ENCODE measurements around the gene TIMP4. TPM values are rescaled to one million over a fixed set of nuclear protein-coding genes. Genes with fewer than 3 reads are reported as not detected.

The TIMP4 gene
- total RNA-seq, 2 experiments from 2014 or later = not detected

DNA sequence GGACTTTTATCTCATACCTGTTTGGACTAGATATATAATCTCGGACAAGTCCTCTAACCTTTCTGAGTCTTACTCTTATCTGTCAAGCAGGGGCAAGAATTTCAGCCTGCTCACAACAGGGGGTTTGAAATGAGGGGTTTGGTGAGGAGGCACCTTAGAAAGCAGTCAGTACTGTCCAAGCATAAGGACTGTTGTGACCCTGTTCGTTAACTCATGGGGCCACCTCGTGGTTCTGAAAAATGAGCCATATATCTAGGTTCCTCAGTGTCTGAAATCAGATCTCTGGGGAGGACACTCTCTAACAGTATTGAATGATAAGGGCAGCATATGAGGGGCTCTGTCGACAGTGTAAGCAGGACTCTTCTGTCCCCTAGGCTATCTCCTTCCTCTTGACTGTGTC, 7.2 kb upstream of the TIMP4 start:
- Mint-ChIP-seq H3K27ac (no peak overlapping the region), H3K27me3 (ENCODE audit: low read depth) (peaks cover 15% of the 10 kb centered on the region), H3K36me3 (ENCODE audit: low read depth) (no peaks in the 10 kb centered on the region), H3K4me3 (no peak overlapping the region), H3K4me1 (ENCODE audit: low read depth) (no peaks in the 10 kb centered on the region), H3K9me3 (ENCODE audit: insufficient read depth) (peaks cover 1% of the 10 kb centered on the region)
- CTCF ChIA-PET = no interaction called here
- DNase-seq = no peak
- POLR2A ChIA-PET = no interaction called here
- no peak for ATAC-seq

DNA sequence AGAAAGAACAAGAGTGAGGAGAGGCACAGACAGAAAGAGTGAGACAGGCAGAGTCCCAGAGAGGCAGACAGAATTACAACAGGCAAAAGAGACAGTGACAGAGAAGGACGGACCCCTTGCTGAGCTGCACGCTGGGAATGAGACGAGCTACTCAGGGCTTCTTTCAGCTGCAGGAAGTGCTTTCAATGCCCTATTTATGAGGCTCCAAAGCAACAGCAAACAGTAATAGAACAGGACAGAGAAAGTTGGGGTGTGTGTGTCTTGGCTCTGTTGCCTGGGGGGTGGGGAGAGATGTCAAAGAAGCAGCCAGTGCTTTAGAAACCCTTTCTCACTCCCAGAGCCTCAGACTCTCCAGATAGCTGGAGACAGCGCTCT, 502 bp upstream of the TIMP4 start:
- no peak overlapping the region for H3K27ac Mint-ChIP-seq
- CTCF ChIA-PET = interaction anchor here (1.8 kb wide), 1 partner anchor 321 kb away, joined by 4 read pairs; no protein-coding TSS in a partner anchor

DNA sequence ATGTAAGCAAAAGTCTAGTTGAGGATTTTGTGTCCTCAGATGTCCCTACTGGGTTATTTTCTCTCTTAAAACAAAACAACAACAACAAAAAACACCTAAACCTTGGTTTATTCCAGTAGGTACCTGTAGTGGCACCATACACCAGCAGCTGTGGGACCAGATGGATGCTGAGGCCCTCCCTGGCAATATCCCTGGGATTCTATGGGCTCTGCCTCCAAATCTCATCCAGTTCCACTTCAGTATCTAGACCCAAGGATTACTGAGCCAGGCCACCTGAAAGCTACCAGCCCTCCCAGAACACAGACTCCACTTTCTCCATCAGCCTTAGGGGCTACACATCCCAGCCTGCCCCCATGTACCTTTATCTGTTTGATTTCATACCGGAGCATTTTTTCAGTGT, 1.7 kb downstream of the TIMP4 start:
- Mint-ChIP-seq H3K9me3 (ENCODE audit: insufficient read depth) (no peaks in the 10 kb centered on the region), H3K36me3 (ENCODE audit: low read depth) (no peaks in the 10 kb centered on the region), H3K4me1 (ENCODE audit: low read depth) (no peaks in the 10 kb centered on the region), H3K27ac (no peak overlapping the region), H3K27me3 (ENCODE audit: low read depth) (peaks cover 14% of the 10 kb centered on the region), H3K4me3 (no peak overlapping the region)
- DNase-seq (no peak), ATAC-seq (no peak)
- ChIA-PET CTCF (no interaction called here), POLR2A (no interaction called here)

More for the DNA sequence above, 502 bp upstream of the TIMP4 start:
- Mint-ChIP-seq H3K27me3 (ENCODE audit: low read depth) (peaks cover 17% of the 10 kb centered on the region), H3K4me3 (no peak overlapping the region), H3K9me3 (ENCODE audit: insufficient read depth) (no peaks in the 10 kb centered on the region), H3K36me3 (ENCODE audit: low read depth) (no peaks in the 10 kb centered on the region), H3K4me1 (ENCODE audit: low read depth) (no peaks in the 10 kb centered on the region)
- no peak for DNase-seq
- ATAC-seq = no peak
- POLR2A ChIA-PET = no interaction called here

DNA sequence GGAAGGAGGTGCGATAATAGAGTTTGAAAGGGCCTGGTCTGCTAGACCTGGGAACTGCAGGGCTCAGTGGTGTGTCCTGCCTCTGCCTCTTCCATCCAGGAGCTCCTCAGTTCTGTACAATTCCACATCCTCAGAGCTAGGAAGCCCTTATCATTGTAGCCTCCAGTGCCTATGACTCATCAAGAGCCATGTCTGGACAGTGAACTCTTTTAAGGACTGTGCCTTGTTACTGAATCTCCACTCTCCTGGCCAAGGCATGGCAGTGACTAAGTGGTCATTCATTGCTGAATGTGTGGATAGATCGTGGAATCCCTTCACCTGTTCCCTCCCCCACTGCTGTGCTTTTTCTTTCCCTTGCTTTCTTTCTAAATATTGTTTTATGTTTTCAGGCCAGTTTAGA, 2.9 kb downstream of the TIMP4 start:
- DNase-seq = no peak

DNA sequence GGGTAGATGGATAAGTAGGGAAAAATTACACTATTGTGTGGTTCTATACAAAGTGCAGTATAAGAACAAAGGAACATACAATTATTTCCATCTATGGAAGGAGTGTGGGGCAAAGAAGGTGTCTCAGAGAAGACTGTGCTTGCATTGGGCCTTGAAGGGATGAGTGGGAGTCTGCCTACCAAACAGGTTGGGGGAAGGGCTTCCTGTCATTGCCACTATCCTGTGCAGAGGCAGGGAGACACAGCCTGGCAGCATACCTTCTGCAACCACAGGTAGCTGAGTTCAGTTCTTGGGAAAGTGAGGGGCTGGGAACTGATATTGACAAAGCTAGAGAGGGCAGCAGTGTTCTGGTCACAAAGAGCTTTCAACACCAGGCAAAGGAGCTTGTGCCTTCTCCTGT, 3.4 kb downstream of the TIMP4 start:
- Mint-ChIP-seq H3K27ac (no peak overlapping the region), H3K36me3 (ENCODE audit: low read depth) (no peaks in the 10 kb centered on the region), H3K9me3 (ENCODE audit: insufficient read depth) (no peaks in the 10 kb centered on the region), H3K27me3 (ENCODE audit: low read depth) (peaks cover 10% of the 10 kb centered on the region), H3K4me3 (no peak overlapping the region), H3K4me1 (ENCODE audit: low read depth) (no peaks in the 10 kb centered on the region)
- ATAC-seq (no peak), DNase-seq (no peak)
- ChIA-PET CTCF (interaction anchor here (0.9 to 1.6 kb wide), 4 partner anchors 16 to 40 kb away, joined by 3 to 5 read pairs (median 3); no protein-coding TSS in a partner anchor), POLR2A (no interaction called here)

More for the DNA sequence above, 2.9 kb downstream of the TIMP4 start:
- Mint-ChIP-seq H3K27ac (no peak overlapping the region), H3K9me3 (ENCODE audit: insufficient read depth) (no peaks in the 10 kb centered on the region), H3K27me3 (ENCODE audit: low read depth) (peaks cover 14% of the 10 kb centered on the region), H3K36me3 (ENCODE audit: low read depth) (no peaks in the 10 kb centered on the region), H3K4me1 (ENCODE audit: low read depth) (no peaks in the 10 kb centered on the region), H3K4me3 (no peak overlapping the region)
- ChIA-PET CTCF (interaction anchor here (1.2 to 1.6 kb wide), 2 partner anchors 21 to 39 kb away, joined by 3 to 5 read pairs; no protein-coding TSS in a partner anchor), POLR2A (no interaction called here)
- no peak for ATAC-seq

DNA sequence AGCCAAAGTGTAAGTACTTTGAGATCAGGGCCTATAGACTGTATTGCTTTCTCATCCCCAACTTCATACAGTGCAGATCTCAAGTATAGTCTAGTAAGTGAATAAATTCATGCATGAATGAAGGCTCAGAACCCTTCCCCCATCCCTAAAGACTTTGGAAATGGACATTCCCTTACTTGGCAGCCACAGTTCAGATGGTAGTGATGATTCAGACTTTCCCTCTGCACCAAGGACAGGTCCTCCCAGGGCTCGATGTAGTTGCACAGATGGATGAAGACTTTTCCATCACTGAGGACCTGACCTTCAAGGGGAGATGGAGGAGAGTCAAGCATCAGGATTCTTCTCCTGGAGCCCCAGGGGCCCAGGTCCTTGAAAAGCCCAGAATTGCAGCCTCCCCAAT, 4.6 kb downstream of the TIMP4 start:
- H3K27me3 Mint-ChIP-seq (ENCODE audit: low read depth) = peaks cover 11% of the 10 kb centered on the region
- H3K36me3 Mint-ChIP-seq (ENCODE audit: low read depth) = no peaks in the 10 kb centered on the region
- no peak overlapping the region for H3K27ac Mint-ChIP-seq
- H3K4me3 Mint-ChIP-seq = no peak overlapping the region
- H3K9me3 Mint-ChIP-seq (ENCODE audit: insufficient read depth) = no peaks in the 10 kb centered on the region
- DNase-seq (no peak), ATAC-seq (no peak)
- H3K4me1 Mint-ChIP-seq (ENCODE audit: low read depth) = no peaks in the 10 kb centered on the region
- POLR2A ChIA-PET = no interaction called here
- CTCF ChIA-PET = no interaction called here

DNA sequence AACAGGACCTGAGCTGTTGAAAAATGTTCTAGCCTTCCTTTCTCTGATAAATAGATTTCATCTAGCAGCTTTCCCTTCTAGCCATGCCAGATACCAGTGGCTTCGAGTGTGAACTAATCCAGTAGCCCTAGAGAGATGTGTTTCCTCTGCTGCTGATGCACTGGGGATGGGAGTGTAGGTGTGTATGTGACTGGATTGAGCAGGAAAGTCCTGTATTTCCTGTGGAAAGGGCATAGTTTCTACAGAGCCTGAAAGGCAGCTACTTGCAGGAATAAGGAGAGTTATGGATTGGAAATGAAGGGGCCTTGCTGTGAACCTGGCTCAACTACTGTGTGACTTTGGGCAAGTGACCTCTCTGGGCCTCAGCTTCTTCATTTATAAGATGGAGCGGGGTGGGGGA, 8.6 kb downstream of the TIMP4 start:
- ChIA-PET POLR2A (no interaction called here), CTCF (interaction anchor here (1.7 to 1.8 kb wide), 2 partner anchors 25 to 330 kb away, joined by 3 to 6 read pairs; no protein-coding TSS in a partner anchor)
- H3K27ac Mint-ChIP-seq = no peak overlapping the region
- H3K9me3 Mint-ChIP-seq (ENCODE audit: insufficient read depth) = no peaks in the 10 kb centered on the region
- no peaks in the 10 kb centered on the region for H3K36me3 Mint-ChIP-seq (ENCODE audit: low read depth)
- H3K4me1 Mint-ChIP-seq (ENCODE audit: low read depth) = no peaks in the 10 kb centered on the region
- H3K4me3 Mint-ChIP-seq = no peak overlapping the region
- DNase-seq (no peak), ATAC-seq (no peak)
- peaks cover 3% of the 10 kb centered on the region for H3K27me3 Mint-ChIP-seq (ENCODE audit: low read depth)

DNA sequence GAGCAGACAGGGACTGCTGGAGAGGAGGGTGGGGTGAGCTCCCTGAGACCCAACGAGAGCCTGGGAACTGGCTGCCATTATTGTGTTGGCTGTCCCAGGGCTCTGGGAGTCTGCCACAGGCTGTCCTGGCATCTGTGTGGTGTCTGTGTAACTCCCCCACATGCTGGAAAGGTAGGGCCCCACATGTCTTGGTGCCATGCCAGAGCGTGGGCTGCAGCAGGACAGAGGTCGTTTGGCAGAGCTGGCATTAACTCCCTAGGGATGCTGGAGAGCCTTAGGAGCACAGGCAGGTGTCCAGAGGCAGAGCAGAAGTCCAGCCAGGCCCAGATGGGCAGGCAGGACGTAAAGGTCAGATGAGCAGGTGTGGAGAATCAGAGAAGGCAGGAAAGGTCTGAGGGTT, 9.7 kb downstream of the TIMP4 start:
- Mint-ChIP-seq H3K9me3 (ENCODE audit: insufficient read depth) (no peaks in the 10 kb centered on the region), H3K4me1 (ENCODE audit: low read depth) (no peaks in the 10 kb centered on the region), H3K4me3 (no peak overlapping the region), H3K27ac (no peak overlapping the region), H3K36me3 (ENCODE audit: low read depth) (no peaks in the 10 kb centered on the region), H3K27me3 (ENCODE audit: low read depth) (peaks cover 3% of the 10 kb centered on the region)
- no peak for DNase-seq
- POLR2A ChIA-PET = no interaction called here
- no peak for ATAC-seq
- CTCF ChIA-PET = interaction anchor here (1.5 kb wide), 1 partner anchor 13 kb away, joined by 3 read pairs; no protein-coding TSS in a partner anchor

DNA sequence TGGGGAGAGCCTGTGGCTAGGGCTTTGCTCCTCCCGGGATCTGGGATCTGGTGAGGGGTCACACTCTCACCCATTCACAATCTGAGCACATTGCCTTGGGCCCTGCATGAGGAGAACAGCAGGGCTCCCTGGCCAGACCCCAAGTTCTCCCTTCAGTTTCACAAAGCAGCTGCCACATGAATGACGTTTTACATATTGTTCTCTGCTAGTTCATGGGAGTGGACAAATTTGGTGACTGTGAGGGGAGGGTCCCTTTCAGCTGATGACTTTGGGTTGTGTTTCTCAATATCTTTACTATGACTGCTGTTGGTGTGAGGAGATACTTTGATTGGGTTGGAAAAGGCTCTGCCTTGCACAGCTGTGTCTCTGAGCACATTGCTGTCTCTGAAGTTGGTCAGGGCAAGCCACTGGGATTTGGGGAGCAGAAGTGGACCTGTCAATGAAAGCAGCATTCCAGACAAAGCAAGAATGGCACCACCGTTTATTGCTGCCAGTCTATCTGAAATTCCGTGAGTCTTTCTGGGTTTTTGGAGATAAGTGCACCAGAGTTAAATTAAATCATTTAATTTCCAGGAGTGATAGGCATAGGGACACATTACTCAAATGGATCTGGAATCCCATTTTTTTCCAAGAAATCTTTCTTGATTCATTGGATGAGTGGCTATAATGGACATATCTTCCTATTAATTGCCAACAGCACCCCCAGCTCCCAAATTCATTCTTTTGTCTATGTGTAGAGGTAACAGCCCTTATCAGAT, 10.3 kb downstream of the TIMP4 start:
- H3K27ac Mint-ChIP-seq = no peak overlapping the region
- no peaks in the 10 kb centered on the region for H3K4me1 Mint-ChIP-seq (ENCODE audit: low read depth)
- no peak for DNase-seq
- ATAC-seq = no peak
- no peaks in the 10 kb centered on the region for H3K9me3 Mint-ChIP-seq (ENCODE audit: insufficient read depth)
- H3K27me3 Mint-ChIP-seq (ENCODE audit: low read depth) = peaks cover 3% of the 10 kb centered on the region
- ChIA-PET CTCF (interaction anchor here (1.5 kb wide), 1 partner anchor 13 kb away, joined by 3 read pairs; no protein-coding TSS in a partner anchor), POLR2A (interaction anchor here (0.7 kb wide), 1 partner anchor 29 kb away, joined by 4 read pairs; no protein-coding TSS in a partner anchor)
- H3K4me3 Mint-ChIP-seq = no peak overlapping the region
- H3K36me3 Mint-ChIP-seq (ENCODE audit: low read depth) = no peaks in the 10 kb centered on the region

DNA sequence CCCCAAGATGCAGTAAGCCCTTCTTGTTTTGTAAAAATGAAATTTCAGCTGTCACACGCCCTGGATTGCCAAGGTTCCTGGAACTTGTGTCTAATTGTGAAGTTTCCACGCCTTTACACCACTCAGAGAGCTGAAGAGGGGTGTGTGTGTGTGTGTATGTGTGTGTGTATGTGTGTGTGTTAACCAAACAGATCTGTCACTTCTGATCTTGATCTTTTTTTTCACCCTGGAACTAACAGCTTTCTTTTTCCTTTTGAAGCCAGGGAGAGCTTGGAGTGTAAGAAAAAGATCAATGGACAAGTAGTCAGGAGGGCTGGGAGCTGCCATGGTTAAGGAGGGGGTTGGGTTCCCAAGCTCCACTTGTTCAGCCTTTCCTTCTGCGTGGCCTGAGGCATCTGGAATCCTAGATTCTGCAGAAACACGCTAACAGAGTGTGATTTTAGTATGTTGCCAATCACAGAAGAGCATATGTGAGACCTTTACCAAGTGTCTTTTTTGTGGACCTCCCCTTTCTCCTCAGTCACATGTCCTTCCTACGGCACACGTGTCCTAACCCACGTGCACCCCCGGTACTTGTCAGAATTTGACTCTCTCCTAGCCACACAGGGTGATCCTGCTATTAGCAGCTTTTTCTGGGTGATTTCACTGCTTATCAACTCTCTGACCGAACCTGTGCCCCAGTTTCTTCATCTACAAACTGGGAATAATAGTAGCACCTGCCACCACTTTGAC, 11.5 kb downstream of the TIMP4 start:
- no peak for ATAC-seq
- CTCF ChIA-PET = interaction anchor here (0.7 kb wide), 1 partner anchor 47 kb away, joined by 3 read pairs; no protein-coding TSS in a partner anchor
- POLR2A ChIA-PET = interaction anchor here (0.7 kb wide), 1 partner anchor 28 kb away, joined by 4 read pairs; no protein-coding TSS in a partner anchor

DNA sequence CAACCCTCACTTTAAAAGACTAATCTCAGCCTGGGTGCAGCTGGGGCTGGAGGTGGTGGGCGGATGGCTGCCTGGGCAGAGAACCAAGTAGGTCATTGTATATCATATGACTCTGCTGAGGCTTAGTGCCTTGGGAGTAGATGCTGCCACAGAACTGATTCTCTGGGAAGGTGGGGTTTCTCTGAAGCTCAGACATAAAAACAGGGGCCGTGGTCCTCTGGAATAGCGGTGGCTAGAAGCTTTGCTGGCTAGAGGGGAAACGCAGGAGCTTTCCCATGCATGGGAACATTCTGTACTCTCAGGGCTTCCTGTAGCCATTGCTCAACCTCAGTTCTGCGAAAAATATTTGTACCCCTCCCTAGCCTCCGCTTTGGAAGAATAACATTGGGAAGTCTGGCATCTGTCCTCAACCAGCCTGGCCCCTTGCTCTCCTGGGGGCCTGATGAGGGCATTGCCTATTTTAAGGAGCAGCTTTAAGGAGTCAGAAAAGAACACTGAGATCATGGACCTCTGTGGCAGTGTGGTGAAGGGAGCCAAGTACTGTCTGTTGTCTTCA, 14.7 kb downstream of the TIMP4 start:
- Mint-ChIP-seq H3K9me3 (ENCODE audit: insufficient read depth) (no peaks in the 10 kb centered on the region), H3K36me3 (ENCODE audit: low read depth) (no peaks in the 10 kb centered on the region), H3K27ac (no peak overlapping the region), H3K4me3 (no peak overlapping the region), H3K27me3 (ENCODE audit: low read depth) (peaks cover 8% of the 10 kb centered on the region), H3K4me1 (ENCODE audit: low read depth) (no peaks in the 10 kb centered on the region)
- ChIA-PET POLR2A (no interaction called here), CTCF (interaction anchor here (1.5 to 2.3 kb wide), 2 partner anchors 32 to 336 kb away, joined by 3 to 11 read pairs; no protein-coding TSS in a partner anchor)
- DNase-seq = no peak
- ATAC-seq = no peak

More for the DNA sequence above, 11.5 kb downstream of the TIMP4 start:
- no peaks in the 10 kb centered on the region for H3K9me3 Mint-ChIP-seq (ENCODE audit: insufficient read depth)
- no peak overlapping the region for H3K27ac Mint-ChIP-seq
- H3K4me1 Mint-ChIP-seq (ENCODE audit: low read depth) = no peaks in the 10 kb centered on the region
- peaks cover 10% of the 10 kb centered on the region for H3K27me3 Mint-ChIP-seq (ENCODE audit: low read depth)
- no peak for DNase-seq
- H3K4me3 Mint-ChIP-seq = no peak overlapping the region
- H3K36me3 Mint-ChIP-seq (ENCODE audit: low read depth) = no peaks in the 10 kb centered on the region

DNA sequence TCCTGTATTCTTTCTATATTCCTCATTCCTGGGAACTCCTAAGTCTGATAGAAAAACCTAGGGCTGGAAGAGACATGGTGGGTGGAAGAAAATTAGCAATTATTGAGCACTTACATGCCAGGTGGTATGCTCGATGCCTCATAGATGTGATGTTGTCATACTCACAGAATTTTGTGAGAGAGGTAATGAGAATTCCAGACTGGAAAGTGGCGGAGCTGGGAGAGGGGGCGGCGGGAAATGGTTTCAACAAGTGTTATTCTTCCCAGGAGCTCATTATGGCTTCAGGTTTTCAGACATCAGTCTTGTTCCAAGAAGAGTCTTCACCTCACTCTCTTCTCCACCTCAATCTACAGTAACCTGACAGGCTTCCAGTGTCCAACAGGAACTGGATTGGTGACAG, 16.2 kb downstream of the TIMP4 start:
- Mint-ChIP-seq H3K27ac (no peak overlapping the region), H3K36me3 (ENCODE audit: low read depth) (no peaks in the 10 kb centered on the region), H3K9me3 (ENCODE audit: insufficient read depth) (no peaks in the 10 kb centered on the region), H3K4me1 (ENCODE audit: low read depth) (peaks cover 3% of the 10 kb centered on the region), H3K4me3 (no peak overlapping the region), H3K27me3 (ENCODE audit: low read depth) (peaks cover 8% of the 10 kb centered on the region)
- DNase-seq (no peak), ATAC-seq (no peak)
- POLR2A ChIA-PET = interaction anchor here (1.2 kb wide), 1 partner anchor 18 kb away, joined by 3 read pairs; no protein-coding TSS in a partner anchor
- CTCF ChIA-PET = interaction anchor here (1.6 to 2.3 kb wide), 2 partner anchors 337 kb away, joined by 7 to 11 read pairs; no protein-coding TSS in a partner anchor

All from activated CD8-positive, alpha-beta T cell treated with anti-CD3 and anti-CD28 coated beads, Interleukin-2, amount 10 ng/mL, durations not matched to agents 7 days and 5 days (primary cell).